VCaP (cell line): Measurements from ENCODE around the gene WDR26.

Experiments
- H3K27ac ChIP-seq: fragments of 450-650 bp; 2 replicates; pipeline ENCODE4 v1.5.1; 2017
- TF ChIP-seq, protein P1 (sequence below): fragments of 450-650 bp; conservative IDR thresholded peaks from 2 replicates; pipeline ENCODE4 v1.5.1; 2017; ENCODE audit warnings: mild to moderate bottlenecking, moderate library complexity

WDR26 gene

DNA sequence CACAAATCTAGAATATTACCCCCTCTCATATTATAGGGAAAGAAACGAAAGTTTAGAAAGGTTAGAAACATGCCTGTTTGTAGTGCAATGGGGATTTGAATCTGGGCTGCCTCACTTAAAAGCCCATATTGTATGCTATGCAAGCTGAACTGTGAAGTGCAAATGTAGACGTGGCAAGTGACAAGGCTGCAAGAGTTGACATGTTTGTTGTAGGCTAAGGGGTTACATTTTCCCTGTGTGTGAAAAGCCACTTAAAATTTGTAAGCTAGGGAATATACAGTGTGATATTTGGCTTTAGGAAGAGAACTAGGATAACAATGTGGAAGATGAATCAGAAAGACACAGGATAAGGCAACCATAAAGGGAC lies 29.0 kb downstream of the WDR26 start:
- TF ChIP-seq, protein P1, sequence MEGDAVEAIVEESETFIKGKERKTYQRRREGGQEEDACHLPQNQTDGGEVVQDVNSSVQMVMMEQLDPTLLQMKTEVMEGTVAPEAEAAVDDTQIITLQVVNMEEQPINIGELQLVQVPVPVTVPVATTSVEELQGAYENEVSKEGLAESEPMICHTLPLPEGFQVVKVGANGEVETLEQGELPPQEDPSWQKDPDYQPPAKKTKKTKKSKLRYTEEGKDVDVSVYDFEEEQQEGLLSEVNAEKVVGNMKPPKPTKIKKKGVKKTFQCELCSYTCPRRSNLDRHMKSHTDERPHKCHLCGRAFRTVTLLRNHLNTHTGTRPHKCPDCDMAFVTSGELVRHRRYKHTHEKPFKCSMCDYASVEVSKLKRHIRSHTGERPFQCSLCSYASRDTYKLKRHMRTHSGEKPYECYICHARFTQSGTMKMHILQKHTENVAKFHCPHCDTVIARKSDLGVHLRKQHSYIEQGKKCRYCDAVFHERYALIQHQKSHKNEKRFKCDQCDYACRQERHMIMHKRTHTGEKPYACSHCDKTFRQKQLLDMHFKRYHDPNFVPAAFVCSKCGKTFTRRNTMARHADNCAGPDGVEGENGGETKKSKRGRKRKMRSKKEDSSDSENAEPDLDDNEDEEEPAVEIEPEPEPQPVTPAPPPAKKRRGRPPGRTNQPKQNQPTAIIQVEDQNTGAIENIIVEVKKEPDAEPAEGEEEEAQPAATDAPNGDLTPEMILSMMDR: no peak
- H3K27ac ChIP-seq: no peak overlapping the region

DNA sequence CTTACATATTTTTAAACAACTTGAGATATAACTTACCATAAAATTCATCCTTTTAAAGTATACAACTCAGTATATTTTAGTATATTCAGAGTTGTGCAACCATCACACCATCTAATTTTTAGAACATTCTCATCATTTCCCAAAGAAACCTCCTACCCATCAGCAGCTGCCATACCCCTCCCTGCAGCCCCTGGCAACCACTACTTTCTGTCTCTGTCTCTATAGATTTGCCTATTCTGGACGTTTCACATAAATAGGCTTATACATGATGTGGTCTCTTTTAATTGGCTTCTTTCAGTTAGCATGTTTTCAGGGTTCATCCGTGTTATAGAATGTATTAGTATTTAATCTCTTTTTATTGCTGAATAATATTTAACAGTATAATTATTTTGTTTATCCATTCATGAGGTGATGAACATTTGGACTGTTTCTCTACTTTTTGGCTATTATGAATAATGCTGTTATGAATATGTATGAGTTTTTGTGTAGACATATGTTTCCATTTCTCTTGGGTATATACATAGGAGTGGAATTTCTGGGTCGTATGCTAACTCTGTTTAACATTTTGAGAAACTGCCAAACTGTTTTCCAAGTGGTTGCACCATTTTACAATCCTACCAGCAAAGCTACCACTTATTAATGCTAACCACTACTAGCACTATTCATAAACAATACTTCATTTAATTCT lies 29.5 kb downstream of the WDR26 start:
- TF ChIP-seq, protein P1: no peak
- no peak overlapping the region for H3K27ac ChIP-seq

DNA sequence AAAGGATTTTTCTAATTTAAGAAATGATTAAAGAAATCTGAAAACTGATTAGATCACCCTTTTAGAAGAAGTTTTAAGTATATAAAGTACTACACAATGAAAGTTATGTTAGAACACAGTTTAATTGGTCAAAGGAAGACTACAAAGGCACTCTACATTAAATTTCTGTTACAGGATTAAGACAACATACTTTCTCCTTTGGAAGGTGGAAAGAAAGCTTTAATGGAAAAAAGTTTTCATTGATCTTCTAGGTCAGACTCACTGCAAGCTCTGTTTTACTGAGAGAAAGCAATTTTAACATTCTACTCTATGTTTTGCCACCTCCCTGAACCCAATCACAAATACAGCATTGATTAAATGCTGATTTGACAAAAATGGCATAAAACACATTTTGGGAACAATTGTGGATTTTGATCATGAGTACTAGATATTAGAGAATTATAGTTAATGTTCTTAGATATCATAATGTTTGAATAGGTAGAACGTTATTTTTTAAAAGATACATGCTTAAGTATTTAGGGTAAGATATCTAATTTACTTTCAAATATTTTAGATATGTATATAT lies 32.0 kb downstream of the WDR26 start:
- no peak overlapping the region for H3K27ac ChIP-seq
- TF ChIP-seq, protein P1: no peak

DNA sequence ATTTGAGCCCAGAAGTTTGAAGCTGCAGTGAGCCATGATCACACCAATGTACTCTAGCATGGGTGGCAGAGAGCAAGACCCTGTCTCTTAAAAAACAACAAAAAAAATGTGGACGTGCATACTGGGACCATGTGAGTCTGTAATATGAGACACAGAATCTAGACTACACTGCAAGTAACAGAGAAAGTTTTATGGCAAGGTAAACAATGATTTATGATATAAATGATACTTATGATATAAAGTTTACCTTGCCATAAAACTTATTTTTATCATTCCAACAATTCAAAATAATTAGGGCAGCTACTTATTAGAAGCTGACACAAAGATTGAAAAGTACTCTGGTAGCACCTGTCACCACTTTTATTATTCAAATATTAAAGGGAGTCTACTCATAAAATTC lies 34.7 kb downstream of the WDR26 start:
- TF ChIP-seq, protein P1: no peak
- no peak overlapping the region for H3K27ac ChIP-seq

DNA sequence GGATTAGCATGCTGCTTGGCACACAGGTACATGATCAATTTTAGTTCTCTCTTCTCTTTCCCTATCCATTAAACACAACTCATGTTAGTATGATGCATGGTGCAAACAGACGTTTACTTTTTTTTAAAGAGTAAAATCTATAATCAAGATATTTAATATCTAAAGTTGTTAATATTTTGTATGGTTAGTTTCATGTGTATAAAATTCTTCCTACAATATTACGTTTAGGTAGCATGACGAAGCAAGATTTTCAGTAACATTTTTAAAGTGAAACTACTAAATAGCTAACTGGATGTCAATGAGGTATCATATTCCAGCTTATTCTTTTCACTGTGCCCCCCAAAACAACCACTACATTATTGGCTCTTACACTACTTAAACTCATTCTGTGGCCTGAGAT lies 41.3 kb downstream of the WDR26 start:
- TF ChIP-seq, protein P1: no peak
- H3K27ac ChIP-seq: no peak overlapping the region

DNA sequence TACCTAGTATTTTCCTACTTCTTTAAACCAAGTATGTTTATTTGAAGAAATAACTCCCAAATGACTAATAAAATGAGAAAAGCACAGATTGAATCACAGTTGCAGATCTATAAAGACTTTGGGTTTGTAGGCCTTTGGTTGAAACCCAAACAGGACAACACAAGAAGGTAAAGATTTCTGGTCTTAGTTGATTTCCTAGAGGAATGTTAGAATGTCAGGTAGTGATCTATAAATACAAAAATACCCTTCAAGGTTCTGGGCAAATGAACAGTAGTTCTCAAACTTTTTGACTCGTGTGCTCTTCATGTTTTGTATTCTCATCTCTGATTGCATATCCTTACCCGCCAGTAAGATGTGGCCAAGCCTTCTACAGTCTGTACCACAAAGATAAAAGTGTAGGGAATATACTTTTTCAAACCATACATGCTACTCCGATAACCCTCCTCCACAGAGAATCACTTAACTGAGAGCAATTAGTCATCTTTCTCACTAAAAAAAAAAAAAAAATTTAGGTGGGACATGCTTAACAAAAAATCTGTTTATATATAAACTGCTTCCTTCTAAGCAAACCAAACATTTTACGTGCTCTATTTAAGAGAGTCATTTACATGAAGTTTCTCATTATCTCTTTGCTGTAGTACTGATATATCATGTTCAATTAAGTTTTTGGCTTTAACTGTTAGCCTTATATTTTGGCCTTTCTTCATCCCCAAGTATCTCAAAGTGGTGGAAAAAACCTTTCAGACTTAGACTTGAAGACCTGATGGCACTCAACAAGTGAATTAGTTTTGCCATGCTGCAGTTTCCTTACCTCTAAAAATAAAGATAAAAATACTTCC lies 42.0 kb downstream of the WDR26 start:
- TF ChIP-seq, protein P1: no peak
- no peak overlapping the region for H3K27ac ChIP-seq

DNA sequence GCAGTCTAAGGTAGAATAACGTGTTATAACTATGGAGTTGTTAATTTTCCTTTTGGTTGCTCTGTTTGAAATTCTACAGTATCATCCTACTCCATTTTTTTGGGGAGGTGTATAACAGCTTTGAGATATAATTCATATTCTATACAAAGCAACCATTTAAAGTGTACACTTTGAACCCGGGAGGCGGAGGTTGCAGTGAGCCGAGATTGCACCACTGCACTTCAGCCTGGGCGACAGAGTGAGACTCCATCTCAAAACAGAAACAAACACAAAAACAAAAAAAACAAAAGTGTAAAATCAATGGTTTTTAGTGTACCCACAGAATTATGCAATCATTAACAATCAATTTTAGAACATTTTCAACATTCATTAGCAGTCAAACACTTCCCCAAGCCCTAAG lies 44.1 kb downstream of the WDR26 start:
- TF ChIP-seq, protein P1: no peak
- no peak overlapping the region for H3K27ac ChIP-seq
